Measurements from ENCODE around the gene PASK.

The PASK gene

GRCh38 chr2:241102239-241102803 is 47.0 kb downstream of the PASK start, which contains the start of gene MTERF4:
MTERF4 (minus strand) TSS chr2:241102287; CDS start chr2:241102273, 14 bp downstream.
- TF ChIP-seq CTCF (IDR thresholded peaks at IDR 0.05; ENCODE audit: control insufficient read depth, extremely low read depth, insufficient read depth), result no peak
- DNase-seq (ENCODE audit: low read depth), result peak; percentile 47
- peak within 1 kb of the TSS; percentile 60 for H3K4me3 ChIP-seq (ENCODE audit: low read depth, low read length)

- no peak for DNase-seq (ENCODE audit: low read depth)
- no peak for TF ChIP-seq CTCF (IDR thresholded peaks at IDR 0.05; ENCODE audit: control insufficient read depth, extremely low read depth, insufficient read depth)
- no peak overlapping the region for H3K4me3 ChIP-seq (ENCODE audit: low read depth, low read length)
Observed at GRCh38 chr2:241099246-241099645, 50.0 kb downstream of the PASK start.

- DNase-seq (ENCODE audit: low read depth), result no peak
- H3K4me3 ChIP-seq (ENCODE audit: low read depth, low read length), result no peak overlapping the region
- TF ChIP-seq CTCF (IDR thresholded peaks at IDR 0.05; ENCODE audit: control insufficient read depth, extremely low read depth, insufficient read depth), result no peak
Observed at GRCh38 chr2:241096979-241097378, 52.3 kb downstream of the PASK start.

- TF ChIP-seq CTCF (IDR thresholded peaks at IDR 0.05; ENCODE audit: control insufficient read depth, extremely low read depth, insufficient read depth), result no peak
- no peak for DNase-seq (ENCODE audit: low read depth)
- H3K4me3 ChIP-seq (ENCODE audit: low read depth, low read length), result no peak overlapping the region
Observed at GRCh38 chr2:241095594-241096290, 53.5 kb downstream of the PASK start.

GRCh38 chr2:241094924-241095420 is 54.3 kb downstream of the PASK start:
- no peak overlapping the region for H3K4me3 ChIP-seq (ENCODE audit: low read depth, low read length)
- no peak for TF ChIP-seq CTCF (IDR thresholded peaks at IDR 0.05; ENCODE audit: control insufficient read depth, extremely low read depth, insufficient read depth)
- DNase-seq (ENCODE audit: low read depth), result peak; percentile 67

- DNase-seq (ENCODE audit: low read depth), result no peak
- no peak for TF ChIP-seq CTCF (IDR thresholded peaks at IDR 0.05; ENCODE audit: control insufficient read depth, extremely low read depth, insufficient read depth)
- H3K4me3 ChIP-seq (ENCODE audit: low read depth, low read length), result peak overlapping the region; percentile 33; the same call in 1 of the 2 replicates
Observed at GRCh38 chr2:241094172-241094571, 55.1 kb downstream of the PASK start.

GRCh38 chr2:241093133-241093781 is 56.0 kb downstream of the PASK start:
- DNase-seq (ENCODE audit: low read depth), result peak; percentile 98
- H3K4me3 ChIP-seq (ENCODE audit: low read depth, low read length), result peak overlapping the region; percentile 37
